ENCODE results near the gene DUS3L. TPM values are rescaled to one million over a fixed set of nuclear protein-coding genes. Genes with fewer than 3 reads are reported as not detected.

DUS3L gene
- total and polyA plus RNA-seq, 2 experiments from 2014 or later: 26.7 to 28.9 TPM

GRCh38 chr19:5786593-5787408, 4.2 kb downstream of the DUS3L start:
- H3K9me2 ChIP-seq (replicated peaks; ENCODE audit: insufficient read depth): no peaks in the 10 kb centered on the region
- peaks cover 4% of the 10 kb centered on the region for H3K79me2 ChIP-seq
- WGBS (ENCODE audit: low lambda C conversion rate, missing lambda C conversion rate): 96% methylated on average over 36 of the region's 44 CpGs
- H3K9me3 ChIP-seq (ENCODE audit: low read depth): no peaks in the 10 kb centered on the region
- H3K4me3 ChIP-seq: no peak overlapping the region
- no peaks in the 10 kb centered on the region for H3K27me3 ChIP-seq
- H3K36me3 ChIP-seq (replicated peaks; ENCODE audit: insufficient read depth, low read depth): no peaks in the 10 kb centered on the region
- H3K4me2 ChIP-seq: no peak overlapping the region
- DNase-seq (ENCODE audit: low spot score): no peak
- no peak overlapping the region for H3K27ac ChIP-seq
- TF ChIP-seq CTCF (IDR thresholded peaks at IDR 0.05; ENCODE audit: poor library complexity) (no peak), EZH2phosphoT487 (IDR thresholded peaks at IDR 0.05; ENCODE audit: low read depth, severe bottlenecking, unreplicated experiment) (no peak), EZH2 (IDR thresholded peaks at IDR 0.05; ENCODE audit: borderline replicate concordance) (no peak)
- H4K20me1 ChIP-seq (ENCODE audit: insufficient read depth, poor library complexity, severe bottlenecking): peaks cover 4% of the 10 kb centered on the region
- no peak overlapping the region for H2AFZ ChIP-seq
- H3K4me1 ChIP-seq (ENCODE audit: insufficient read depth): peaks cover 5% of the 10 kb centered on the region

- Histone ChIP-seq H3K79me2 (peaks cover 4% of the 10 kb centered on the region), H3K27me3 (no peaks in the 10 kb centered on the region), H4K20me1 (ENCODE audit: insufficient read depth, poor library complexity, severe bottlenecking) (peaks cover 4% of the 10 kb centered on the region), H2AFZ (no peak overlapping the region), H3K9me3 (ENCODE audit: low read depth) (no peaks in the 10 kb centered on the region), H3K9me2 (replicated peaks; ENCODE audit: insufficient read depth) (no peaks in the 10 kb centered on the region), H3K36me3 (replicated peaks; ENCODE audit: insufficient read depth, low read depth) (no peaks in the 10 kb centered on the region), H3K4me3 (no peak overlapping the region), H3K27ac (no peak overlapping the region), H3K4me2 (no peak overlapping the region), H3K4me1 (ENCODE audit: insufficient read depth) (peaks cover 5% of the 10 kb centered on the region)
- 97% methylated on average over 32 of the region's 37 CpGs for WGBS (ENCODE audit: low lambda C conversion rate, missing lambda C conversion rate)
- TF ChIP-seq EZH2phosphoT487 (IDR thresholded peaks at IDR 0.05; ENCODE audit: low read depth, severe bottlenecking, unreplicated experiment): no peak
- TF ChIP-seq CTCF (IDR thresholded peaks at IDR 0.05; ENCODE audit: poor library complexity): no peak
- TF ChIP-seq EZH2 (IDR thresholded peaks at IDR 0.05; ENCODE audit: borderline replicate concordance): no peak
- DNase-seq (ENCODE audit: low spot score): no peak
Measured at GRCh38 chr19:5785423-5785822, 5.5 kb downstream of the DUS3L start.

GRCh38 chr19:5784581-5785147, 6.3 kb downstream of the DUS3L start, which contains the start of gene PRR22:
Gene PRR22 (minus strand): TSS chr19:5784746. CDS start chr19:5784660, 86 bp downstream.
- Histone ChIP-seq H3K9me2 (replicated peaks; ENCODE audit: insufficient read depth) (no peaks in the 10 kb centered on the region), H3K9me3 (ENCODE audit: low read depth) (no peaks in the 10 kb centered on the region), H4K20me1 (ENCODE audit: insufficient read depth, poor library complexity, severe bottlenecking) (no peaks in the 10 kb centered on the region), H3K27me3 (no peaks in the 10 kb centered on the region), H2AFZ (no peak within 1 kb of the TSS), H3K4me3 (no peak within 1 kb of the TSS), H3K4me1 (ENCODE audit: insufficient read depth) (no peaks in the 10 kb centered on the region), H3K79me2 (no peaks in the 10 kb centered on the region), H3K36me3 (replicated peaks; ENCODE audit: insufficient read depth, low read depth) (no peaks in the 10 kb centered on the region), H3K4me2 (no peak within 1 kb of the TSS), H3K27ac (no peak within 1 kb of the TSS)
- no peak for TF ChIP-seq CTCF (IDR thresholded peaks at IDR 0.05; ENCODE audit: poor library complexity)
- no peak for TF ChIP-seq EZH2phosphoT487 (IDR thresholded peaks at IDR 0.05; ENCODE audit: low read depth, severe bottlenecking, unreplicated experiment)
- no peak for TF ChIP-seq EZH2 (IDR thresholded peaks at IDR 0.05; ENCODE audit: borderline replicate concordance)
- WGBS (ENCODE audit: low lambda C conversion rate, missing lambda C conversion rate): 97% methylated on average over 11 of the region's 15 CpGs
- no peak for DNase-seq (ENCODE audit: low spot score)
